Skeletal muscle satellite cell (primary cell): Measurements from ENCODE around the gene TNFAIP8L1. TPM values are rescaled to one million over a fixed set of nuclear protein-coding genes. Genes with fewer than 3 reads are reported as not detected.
"Not testable (repeated sequence)": the region's sequence is repeated elsewhere in the genome, so short reads cannot be mapped to it uniquely, and the experiment has no call there.

Experiments used
- H3K27me3 ChIP-seq: 2 replicates; pipeline ENCODE4 v1.7.0; 2013; ENCODE audit warnings: low read length; ENCODE audit not compliant: control insufficient read depth, insufficient read depth
- H3K36me3 ChIP-seq: 2 replicates; pipeline ENCODE4 v1.7.0; 2013; ENCODE audit warnings: mild to moderate bottlenecking, control low read depth, low read length; ENCODE audit not compliant: insufficient read depth
- H3K4me1 ChIP-seq: 2 replicates; pipeline ENCODE4 v1.7.0; 2013; ENCODE audit warnings: low read length; ENCODE audit not compliant: control insufficient read depth, insufficient read depth
- H3K4me2 ChIP-seq: 2 replicates; pipeline ENCODE4 v1.7.0; 2013; ENCODE audit warnings: mild to moderate bottlenecking, low read length
- H3K4me3 ChIP-seq: 2 replicates; pipeline ENCODE4 v1.7.0; 2013; ENCODE audit warnings: low read length
- H3K9ac ChIP-seq: 2 replicates; pipeline ENCODE4 v1.7.0; 2013; ENCODE audit warnings: mild to moderate bottlenecking, low read depth, low read length, moderate library complexity
- H3K9me3 ChIP-seq: replicated peaks from 2 replicates; pipeline ENCODE4 v1.7.0; 2013; ENCODE audit warnings: mild to moderate bottlenecking, control low read depth, low read length
- total RNA-seq: library from RNA; depleted of rRNA; stranded (reverse); fragments of >200 nt; gene quantifications from 2 replicates; pipeline ENCODE4 v1.2.3, GENCODE V29; 2012; rRNA removed

The TNFAIP8L1 gene
- total RNA-seq: 2.0 TPM in 2 replicates

GRCh38 chr19:4638828-4639530, at the start of gene TNFAIP8L1:
TNFAIP8L1 (plus strand) TSS chr19:4639516; CDS start chr19:4651870, 12,354 bp downstream.
- peaks cover 43% of the 10 kb centered on the region for H3K4me1 ChIP-seq

GRCh38 chr19:4589579-4590410, 49.5 kb upstream of the TNFAIP8L1 start:
- no peak overlapping the region for H3K4me3 ChIP-seq
- H3K9me3 ChIP-seq: no peaks in the 10 kb centered on the region
- no peak overlapping the region for H3K9ac ChIP-seq
- H3K4me1 ChIP-seq: peaks cover 2% of the 10 kb centered on the region
- peaks cover 33% of the 10 kb centered on the region for H3K27me3 ChIP-seq
- H3K36me3 ChIP-seq: no peaks in the 10 kb centered on the region
- H3K4me2 ChIP-seq: no peak overlapping the region

More at GRCh38 chr19:4638828-4639530, at the start of gene TNFAIP8L1:
- Histone ChIP-seq H3K9me3 (no peaks in the 10 kb centered on the region), H3K9ac (peak within 1 kb of the TSS; percentile 85), H3K4me2 (peak within 1 kb of the TSS; percentile 100), H3K4me3 (peak within 1 kb of the TSS; percentile 84), H3K27me3 (no peaks in the 10 kb centered on the region), H3K36me3 (no peaks in the 10 kb centered on the region)

GRCh38 chr19:4590559-4590958, 48.8 kb upstream of the TNFAIP8L1 start:
- Histone ChIP-seq H3K36me3 (no peaks in the 10 kb centered on the region), H3K4me2 (no peak overlapping the region), H3K9me3 (no peaks in the 10 kb centered on the region), H3K27me3 (peaks cover 26% of the 10 kb centered on the region), H3K4me1 (no peaks in the 10 kb centered on the region), H3K9ac (no peak overlapping the region), H3K4me3 (no peak overlapping the region)

DNA sequence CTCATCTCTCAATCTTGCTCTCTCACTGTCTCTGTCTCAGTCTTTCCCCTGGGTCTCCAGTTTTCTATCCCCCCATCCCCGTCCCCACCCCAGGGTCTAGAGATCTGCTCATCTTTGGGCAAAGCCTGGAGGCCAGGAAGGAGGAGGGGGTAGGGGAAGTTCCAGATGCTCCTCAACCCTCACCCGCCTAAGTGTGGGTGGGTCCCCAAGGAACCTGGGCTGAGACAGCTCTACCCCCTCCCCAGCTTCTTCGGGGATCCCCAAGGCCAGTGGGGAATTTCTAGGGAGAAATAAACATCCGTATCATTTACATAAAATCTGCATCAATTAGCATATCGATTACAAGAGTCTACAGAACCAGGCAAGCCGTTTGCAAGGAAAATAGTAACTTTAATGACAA, 48.0 kb upstream of the TNFAIP8L1 start:
- Histone ChIP-seq H3K9me3 (no peaks in the 10 kb centered on the region), H3K36me3 (no peaks in the 10 kb centered on the region), H3K4me2 (no peak overlapping the region), H3K9ac (no peak overlapping the region), H3K4me1 (no peaks in the 10 kb centered on the region), H3K4me3 (no peak overlapping the region), H3K27me3 (peaks cover 23% of the 10 kb centered on the region)

- Histone ChIP-seq H3K9ac (no peak overlapping the region), H3K36me3 (no peaks in the 10 kb centered on the region), H3K4me2 (no peak overlapping the region), H3K4me1 (no peaks in the 10 kb centered on the region), H3K27me3 (peaks cover 30% of the 10 kb centered on the region), H3K9me3 (no peaks in the 10 kb centered on the region), H3K4me3 (no peak overlapping the region)
Measured at GRCh38 chr19:4592445-4592844, 46.9 kb upstream of the TNFAIP8L1 start.

- Histone ChIP-seq H3K4me3 (no peak overlapping the region), H3K9me3 (no peaks in the 10 kb centered on the region), H3K27me3 (peaks cover 28% of the 10 kb centered on the region), H3K4me1 (no peaks in the 10 kb centered on the region), H3K4me2 (no peak overlapping the region), H3K9ac (no peak overlapping the region), H3K36me3 (no peaks in the 10 kb centered on the region)
Measured at GRCh38 chr19:4593409-4593851, 45.9 kb upstream of the TNFAIP8L1 start.

- Histone ChIP-seq H3K9ac (no peak overlapping the region), H3K4me1 (no peaks in the 10 kb centered on the region), H3K4me2 (no peak overlapping the region), H3K9me3 (no peaks in the 10 kb centered on the region), H3K36me3 (no peaks in the 10 kb centered on the region), H3K27me3 (peaks cover 27% of the 10 kb centered on the region), H3K4me3 (no peak overlapping the region)
Measured at GRCh38 chr19:4594201-4594600, 45.1 kb upstream of the TNFAIP8L1 start.

DNA sequence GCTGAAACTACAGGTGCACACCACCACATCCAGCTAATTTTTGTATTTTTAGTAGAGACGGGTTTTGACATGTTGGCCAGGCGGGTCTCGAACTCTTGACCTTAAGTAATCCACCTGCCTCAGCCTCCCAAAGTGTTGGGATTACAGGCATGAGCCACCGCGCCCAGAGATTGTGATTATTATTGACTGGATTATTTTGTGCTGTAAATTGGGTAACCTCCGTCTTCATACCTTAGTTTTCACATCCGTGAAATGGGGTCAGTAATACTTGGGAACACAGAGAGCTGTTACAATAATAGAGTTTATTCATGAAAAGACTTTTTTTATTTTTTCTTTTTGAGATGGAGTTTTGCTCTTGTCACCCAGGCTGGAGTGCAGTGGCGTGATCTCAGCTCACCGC, 44.2 kb upstream of the TNFAIP8L1 start:
- not testable (repeated sequence) for H3K4me2 ChIP-seq, H3K36me3 ChIP-seq, H3K9me3 ChIP-seq, H3K9ac ChIP-seq, H3K4me1 ChIP-seq, H3K4me3 ChIP-seq
- peaks cover 27% of the 10 kb centered on the region for H3K27me3 ChIP-seq

- no peaks in the 10 kb centered on the region for H3K9me3 ChIP-seq
- H3K4me1 ChIP-seq: no peaks in the 10 kb centered on the region
- H3K9ac ChIP-seq: no peak overlapping the region
- peaks cover 19% of the 10 kb centered on the region for H3K27me3 ChIP-seq
- H3K4me3 ChIP-seq: no peak overlapping the region
- no peaks in the 10 kb centered on the region for H3K36me3 ChIP-seq
- no peak overlapping the region for H3K4me2 ChIP-seq
Measured at GRCh38 chr19:4596033-4596904, 43.0 kb upstream of the TNFAIP8L1 start.

DNA sequence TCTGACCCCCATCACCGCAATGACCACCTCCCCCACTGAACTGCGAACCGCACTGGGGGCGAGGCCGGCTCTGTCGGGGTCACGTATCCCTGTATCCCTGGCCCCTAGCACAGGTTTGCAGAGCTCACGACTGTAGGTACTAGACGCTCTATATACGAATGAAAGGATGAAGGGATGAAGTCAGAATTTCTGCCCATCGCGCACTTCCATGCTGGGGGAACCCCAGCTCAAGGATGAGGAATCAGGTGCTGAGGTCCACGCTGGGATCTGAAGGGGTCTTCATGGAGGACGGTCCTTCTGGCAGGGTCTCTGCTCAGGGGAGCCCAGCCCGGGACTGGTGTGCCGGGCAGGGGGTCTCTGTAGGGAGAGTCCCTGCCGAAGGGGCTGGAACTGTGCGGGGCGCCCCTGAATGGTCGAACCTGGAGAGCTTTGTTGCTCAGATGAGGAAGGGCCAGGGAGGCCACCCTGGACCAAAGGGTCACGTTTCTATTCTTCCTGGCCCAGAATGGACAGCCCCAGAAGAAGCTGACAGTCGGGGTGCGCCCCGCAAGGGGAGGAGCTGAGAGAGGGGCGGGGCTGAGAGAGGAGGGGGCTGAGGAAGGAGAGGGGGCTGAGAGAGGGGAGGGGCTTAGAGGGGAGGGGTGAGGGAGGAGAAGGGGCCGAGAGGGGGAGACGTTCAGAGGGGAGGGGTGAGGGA, 41.9 kb upstream of the TNFAIP8L1 start:
- no peak overlapping the region for H3K4me2 ChIP-seq
- peaks cover 17% of the 10 kb centered on the region for H3K27me3 ChIP-seq
- no peak overlapping the region for H3K9ac ChIP-seq
- no peaks in the 10 kb centered on the region for H3K4me1 ChIP-seq
- no peaks in the 10 kb centered on the region for H3K36me3 ChIP-seq
- no peaks in the 10 kb centered on the region for H3K9me3 ChIP-seq
- no peak overlapping the region for H3K4me3 ChIP-seq
